Epithelial cell of proximal tubule (primary cell): ENCODE data around the gene MAPK7. TPM values are rescaled to one million over a fixed set of nuclear protein-coding genes. Genes with fewer than 3 reads are reported as not detected.

ENCODE experiments used
- DNase-seq: peaks from one replicate; pipeline ENCODE4 v3.0.0-alpha.2; 2011; ENCODE audit warnings: low read depth
- H3K4me3 ChIP-seq: 2 replicates; pipeline ENCODE4 v1.5.1; 2011; ENCODE audit warnings: low read depth, mild to moderate bottlenecking, low read length
- total RNA-seq: library from RNA; depleted of rRNA; stranded (reverse); fragments of >200 nt; gene quantifications from 2 replicates; pipeline ENCODE4 v1.2.3, GENCODE V29; 2015
- TF ChIP-seq, protein P1 (sequence below): conservative IDR thresholded peaks from 2 replicates; pipeline ENCODE4 v1.5.1; 2012; ENCODE audit warnings: low read depth, mild to moderate bottlenecking, low read length

MAPK7 gene
- total RNA-seq, 1 donor from 2014 or later, result 19.0 TPM

DNA sequence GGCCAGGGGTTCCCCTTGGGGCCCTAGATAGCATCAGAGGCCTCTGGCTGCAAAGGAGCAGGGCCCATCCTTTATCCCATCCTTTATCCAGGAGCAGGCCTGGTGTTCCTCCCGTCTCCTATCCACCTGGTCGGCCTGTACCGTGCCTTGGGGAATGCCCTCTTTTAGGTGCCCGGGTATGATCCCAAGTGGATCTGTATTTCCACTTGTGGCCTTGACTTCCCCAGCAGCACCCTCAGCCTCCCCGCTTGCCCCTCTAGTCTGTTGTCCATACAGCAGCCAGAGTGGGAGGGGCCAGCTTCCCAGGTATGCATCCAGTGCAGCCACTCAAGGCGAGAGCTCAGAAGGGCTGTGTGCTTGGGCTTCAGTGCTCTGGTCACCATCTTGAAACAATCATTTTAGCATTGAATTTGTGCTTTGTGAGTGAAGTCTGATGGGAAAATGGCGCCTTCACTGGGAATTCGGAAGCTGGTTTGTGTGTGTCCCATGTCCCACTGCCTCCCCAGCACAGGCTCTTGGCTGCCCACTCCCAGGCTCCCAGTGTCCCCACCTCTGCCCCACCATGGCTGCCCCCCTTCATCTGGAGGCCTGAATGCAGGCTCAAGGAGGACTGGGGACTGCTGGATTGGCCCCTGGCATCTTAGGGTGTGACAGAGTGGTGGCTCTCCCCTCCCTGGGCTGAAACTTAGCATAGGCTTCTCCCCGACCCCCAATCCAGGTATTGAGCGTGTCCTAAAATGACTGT is 29.5 kb downstream of the MAPK7 start:
- no peak overlapping the region for H3K4me3 ChIP-seq
- no peak for DNase-seq
- TF ChIP-seq, protein P1, sequence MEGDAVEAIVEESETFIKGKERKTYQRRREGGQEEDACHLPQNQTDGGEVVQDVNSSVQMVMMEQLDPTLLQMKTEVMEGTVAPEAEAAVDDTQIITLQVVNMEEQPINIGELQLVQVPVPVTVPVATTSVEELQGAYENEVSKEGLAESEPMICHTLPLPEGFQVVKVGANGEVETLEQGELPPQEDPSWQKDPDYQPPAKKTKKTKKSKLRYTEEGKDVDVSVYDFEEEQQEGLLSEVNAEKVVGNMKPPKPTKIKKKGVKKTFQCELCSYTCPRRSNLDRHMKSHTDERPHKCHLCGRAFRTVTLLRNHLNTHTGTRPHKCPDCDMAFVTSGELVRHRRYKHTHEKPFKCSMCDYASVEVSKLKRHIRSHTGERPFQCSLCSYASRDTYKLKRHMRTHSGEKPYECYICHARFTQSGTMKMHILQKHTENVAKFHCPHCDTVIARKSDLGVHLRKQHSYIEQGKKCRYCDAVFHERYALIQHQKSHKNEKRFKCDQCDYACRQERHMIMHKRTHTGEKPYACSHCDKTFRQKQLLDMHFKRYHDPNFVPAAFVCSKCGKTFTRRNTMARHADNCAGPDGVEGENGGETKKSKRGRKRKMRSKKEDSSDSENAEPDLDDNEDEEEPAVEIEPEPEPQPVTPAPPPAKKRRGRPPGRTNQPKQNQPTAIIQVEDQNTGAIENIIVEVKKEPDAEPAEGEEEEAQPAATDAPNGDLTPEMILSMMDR, result no peak

DNA sequence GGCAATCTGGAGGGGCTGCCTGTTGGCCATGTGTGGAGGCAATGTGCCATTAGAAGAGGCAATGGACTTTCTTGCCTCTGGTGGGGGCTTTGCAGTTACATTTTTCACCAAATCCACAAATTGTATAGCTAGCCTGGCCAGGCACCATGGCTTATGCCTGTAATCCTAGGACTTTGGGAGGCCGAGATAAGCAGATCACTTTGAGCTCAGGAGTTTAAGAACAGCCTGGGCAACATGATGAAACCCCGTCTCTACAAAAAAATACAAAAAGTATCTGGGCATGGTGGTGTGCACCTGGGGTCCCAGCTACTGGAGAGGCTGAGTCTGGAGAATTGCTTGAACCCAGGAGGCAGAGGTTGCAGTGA is 30.0 kb downstream of the MAPK7 start:
- no peak overlapping the region for H3K4me3 ChIP-seq
- no peak for DNase-seq
- TF ChIP-seq, protein P1, result no peak

DNA sequence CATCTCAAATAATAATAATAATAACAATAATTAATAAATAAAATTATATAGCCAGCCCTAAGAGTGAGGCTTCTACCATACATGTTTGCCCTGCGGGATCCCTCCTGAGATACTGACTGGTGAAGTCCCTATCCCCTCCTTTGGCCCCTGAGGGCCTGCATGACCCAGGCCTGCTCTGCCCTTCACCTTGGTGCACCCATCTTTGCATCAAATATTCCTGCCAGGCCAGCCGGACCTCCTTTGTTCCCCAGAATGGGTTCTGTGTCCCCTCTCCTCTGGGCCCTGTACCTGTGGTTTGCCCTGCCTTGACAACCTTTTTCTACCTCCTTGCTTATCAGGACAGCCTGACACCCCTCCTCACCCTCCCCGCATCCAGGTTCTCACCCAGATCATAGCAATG is 30.8 kb downstream of the MAPK7 start:
- no peak overlapping the region for H3K4me3 ChIP-seq
- TF ChIP-seq, protein P1, result no peak
- DNase-seq, result no peak

DNA sequence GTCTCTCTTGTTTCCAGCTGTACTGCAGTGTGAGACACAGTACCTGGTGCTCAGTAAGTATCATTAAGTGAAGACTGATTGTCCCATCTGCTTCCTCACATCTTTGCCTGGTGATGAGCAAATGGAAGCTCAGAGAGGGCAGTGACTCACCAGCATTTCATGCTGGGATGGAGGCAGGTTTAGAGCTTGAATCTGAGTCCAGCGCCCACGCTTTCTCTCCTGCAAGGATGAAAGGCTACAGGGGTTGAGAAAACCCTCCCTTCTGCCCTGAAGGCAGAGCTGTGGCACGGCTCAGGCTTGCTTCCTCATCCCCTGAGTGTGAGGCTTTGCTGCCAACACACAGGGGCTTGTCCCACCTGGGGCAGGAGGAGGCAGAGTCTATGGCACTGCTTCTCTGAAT is 31.2 kb downstream of the MAPK7 start:
- no peak overlapping the region for H3K4me3 ChIP-seq
- no peak for DNase-seq
- TF ChIP-seq, protein P1, result no peak

DNA sequence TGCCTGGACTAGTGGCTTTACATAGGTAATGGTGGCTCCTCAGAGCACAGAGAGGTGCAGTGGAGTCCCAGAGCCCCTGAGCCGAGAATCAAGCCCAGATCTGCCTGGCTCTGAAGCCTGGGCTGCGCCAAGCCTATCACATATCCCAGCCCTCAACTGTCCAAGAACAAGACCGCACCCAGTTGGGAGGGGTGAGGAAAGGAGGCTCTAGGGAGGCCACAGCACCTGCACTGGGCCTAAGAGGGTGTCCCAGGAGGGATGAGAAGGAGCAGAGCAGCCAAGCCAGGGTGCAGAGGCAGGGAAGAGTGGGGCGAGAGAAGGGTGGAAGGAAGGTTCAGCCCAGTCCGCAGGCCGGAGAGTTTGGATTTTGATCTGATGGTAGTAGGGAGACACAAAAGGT is 31.8 kb downstream of the MAPK7 start:
- DNase-seq, result no peak
- TF ChIP-seq, protein P1, result no peak
- H3K4me3 ChIP-seq, result no peak overlapping the region

DNA sequence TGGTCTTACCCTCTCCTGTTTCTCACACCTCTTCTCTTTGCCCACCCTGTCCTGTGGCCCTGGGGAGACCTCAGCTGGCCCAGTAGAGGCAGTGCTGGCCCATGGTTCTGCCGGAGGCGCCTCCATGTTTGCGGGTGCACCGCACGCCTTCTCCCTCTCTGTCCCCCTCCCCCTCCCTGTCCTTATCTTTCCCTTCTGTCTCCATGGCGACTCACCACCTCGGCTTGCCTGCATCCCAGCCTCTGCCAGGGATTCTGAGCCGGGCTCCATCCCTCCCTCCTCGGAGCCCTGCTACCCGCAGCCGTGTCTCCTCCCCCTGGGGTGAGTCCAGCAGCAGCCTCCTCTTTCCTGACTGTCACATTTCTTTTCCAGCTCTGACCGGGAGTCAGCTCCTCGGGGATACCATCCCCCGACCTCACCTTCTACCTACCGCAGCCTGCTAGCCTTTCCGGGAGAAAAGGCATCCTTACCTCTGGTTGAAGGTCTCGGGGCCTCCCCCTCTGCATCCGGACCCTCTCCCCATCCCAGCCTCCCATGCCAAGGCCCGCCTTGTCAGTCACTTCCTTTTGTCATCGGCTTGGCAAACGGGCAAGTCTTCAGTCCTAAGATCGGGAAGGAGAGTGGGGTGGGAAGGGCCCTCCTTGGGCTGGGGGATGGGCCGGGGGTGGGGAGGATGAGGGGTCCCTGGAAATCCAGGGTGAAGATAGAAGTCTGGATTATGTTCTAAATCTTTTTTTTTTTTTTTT is 32.8 kb downstream of the MAPK7 start, which contains the start of gene RNF112:
Gene RNF112, plus strand, starts transcription at position 358 of the 746 bp plus-strand sequence. Its CDS starts 177 bp downstream, at position 535.
- no peak for DNase-seq
- TF ChIP-seq, protein P1, result no peak
- no peak within 1 kb of the TSS for H3K4me3 ChIP-seq
